Type B pancreatic cell (in vitro differentiated cells): Measurements from ENCODE around the gene DNMBP. TPM values are rescaled to one million over a fixed set of nuclear protein-coding genes. Genes with fewer than 3 reads are reported as not detected.
A peak's percentile ranks its signal among the peaks of the same experiment; 100 is the strongest.

ENCODE experiments used
- DNase-seq: peaks from one replicate; pipeline ENCODE4 v3.0.0; 2021; ENCODE audit warnings: mixed read lengths; ENCODE audit not compliant: unreplicated experiment; ENCODE audit errors: extremely low spot score
- H3K27ac Mint-ChIP-seq: 2 replicates; pipeline ENCODE4 v1.8.0; 2021; ENCODE audit warnings: mild to moderate bottlenecking, mixed read lengths
- H3K27me3 Mint-ChIP-seq: 2 replicates; pipeline ENCODE4 v1.8.0; 2021; ENCODE audit warnings: mixed read lengths
- H3K36me3 Mint-ChIP-seq: 2 replicates; pipeline ENCODE4 v1.8.0; 2021; ENCODE audit warnings: mixed read lengths
- H3K4me1 Mint-ChIP-seq: one replicate; pipeline ENCODE4 v1.8.0; 2021; ENCODE audit warnings: mixed read lengths; ENCODE audit not compliant: unreplicated experiment
- H3K4me3 Mint-ChIP-seq: 2 replicates; pipeline ENCODE4 v1.8.0; 2021; ENCODE audit warnings: mild to moderate bottlenecking, mixed read lengths
- H3K9me3 Mint-ChIP-seq: 2 replicates; pipeline ENCODE4 v1.8.0; 2021; ENCODE audit warnings: mixed read lengths
- total RNA-seq: library from RNA; stranded (reverse); gene quantifications from 2 replicates; pipeline ENCODE4 v1.2.1, GENCODE V29; 2021; ENCODE audit warnings: low replicate concordance
- TF ChIP-seq, protein P1 (sequence below): fragments of 200-600 bp; sonication (generic); conservative IDR thresholded peaks from 2 replicates; pipeline ENCODE4 v1.5.0; 2021; ENCODE audit warnings: antibody characterized with exemption, mild to moderate bottlenecking

The DNMBP gene
- total RNA-seq, 1 donor from 2014 or later, result 17.7 TPM

GRCh38 chr10:99850767-99851340 lies 158.9 kb downstream of the DNMBP start:
- Mint-ChIP-seq H3K4me1 (peaks cover 22% of the 10 kb centered on the region), H3K9me3 (no peaks in the 10 kb centered on the region), H3K27ac (peak overlapping the region; percentile 52), H3K27me3 (no peaks in the 10 kb centered on the region), H3K36me3 (no peaks in the 10 kb centered on the region), H3K4me3 (no peak overlapping the region)
- DNase-seq, result no peak
- TF ChIP-seq, protein P1, sequence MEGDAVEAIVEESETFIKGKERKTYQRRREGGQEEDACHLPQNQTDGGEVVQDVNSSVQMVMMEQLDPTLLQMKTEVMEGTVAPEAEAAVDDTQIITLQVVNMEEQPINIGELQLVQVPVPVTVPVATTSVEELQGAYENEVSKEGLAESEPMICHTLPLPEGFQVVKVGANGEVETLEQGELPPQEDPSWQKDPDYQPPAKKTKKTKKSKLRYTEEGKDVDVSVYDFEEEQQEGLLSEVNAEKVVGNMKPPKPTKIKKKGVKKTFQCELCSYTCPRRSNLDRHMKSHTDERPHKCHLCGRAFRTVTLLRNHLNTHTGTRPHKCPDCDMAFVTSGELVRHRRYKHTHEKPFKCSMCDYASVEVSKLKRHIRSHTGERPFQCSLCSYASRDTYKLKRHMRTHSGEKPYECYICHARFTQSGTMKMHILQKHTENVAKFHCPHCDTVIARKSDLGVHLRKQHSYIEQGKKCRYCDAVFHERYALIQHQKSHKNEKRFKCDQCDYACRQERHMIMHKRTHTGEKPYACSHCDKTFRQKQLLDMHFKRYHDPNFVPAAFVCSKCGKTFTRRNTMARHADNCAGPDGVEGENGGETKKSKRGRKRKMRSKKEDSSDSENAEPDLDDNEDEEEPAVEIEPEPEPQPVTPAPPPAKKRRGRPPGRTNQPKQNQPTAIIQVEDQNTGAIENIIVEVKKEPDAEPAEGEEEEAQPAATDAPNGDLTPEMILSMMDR, result no peak

GRCh38 chr10:99850021-99850766 lies 159.6 kb downstream of the DNMBP start:
- peaks cover 22% of the 10 kb centered on the region for H3K4me1 Mint-ChIP-seq
- no peak for DNase-seq
- H3K27ac Mint-ChIP-seq, result peak overlapping the region; percentile 17
- no peak overlapping the region for H3K4me3 Mint-ChIP-seq
- H3K36me3 Mint-ChIP-seq, result no peaks in the 10 kb centered on the region
- TF ChIP-seq, protein P1, result no peak
- no peaks in the 10 kb centered on the region for H3K9me3 Mint-ChIP-seq
- H3K27me3 Mint-ChIP-seq, result no peaks in the 10 kb centered on the region

DNA sequence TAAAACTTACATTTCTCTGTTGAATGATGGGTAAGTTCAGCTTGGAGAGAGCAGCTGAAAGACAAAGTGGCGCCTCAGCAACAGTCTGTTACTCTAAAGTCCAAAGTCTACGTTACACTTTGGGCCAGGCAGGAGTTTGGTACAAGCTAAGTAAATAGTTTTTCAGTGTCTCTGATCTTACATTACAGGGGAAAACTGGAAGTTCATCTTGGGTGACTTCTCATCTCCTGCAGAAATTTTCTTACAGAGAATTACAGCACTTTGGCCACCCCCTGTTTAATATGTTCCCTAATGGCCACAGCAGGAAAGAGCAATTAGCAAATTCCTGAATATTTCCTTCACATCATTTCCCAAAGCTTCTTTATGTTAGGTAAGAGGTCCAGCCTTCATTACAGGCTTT lies 160.2 kb downstream of the DNMBP start:
- DNase-seq, result no peak
- peak overlapping the region; percentile 17 for H3K27ac Mint-ChIP-seq
- no peak overlapping the region for H3K4me3 Mint-ChIP-seq
- H3K27me3 Mint-ChIP-seq, result no peaks in the 10 kb centered on the region
- peaks cover 18% of the 10 kb centered on the region for H3K4me1 Mint-ChIP-seq
- TF ChIP-seq, protein P1, result no peak
- no peaks in the 10 kb centered on the region for H3K36me3 Mint-ChIP-seq
- H3K9me3 Mint-ChIP-seq, result no peaks in the 10 kb centered on the region

GRCh38 chr10:99849057-99849456 lies 160.7 kb downstream of the DNMBP start:
- Mint-ChIP-seq H3K4me3 (no peak overlapping the region), H3K27me3 (no peaks in the 10 kb centered on the region), H3K4me1 (peaks cover 18% of the 10 kb centered on the region), H3K36me3 (no peaks in the 10 kb centered on the region), H3K27ac (no peak overlapping the region), H3K9me3 (no peaks in the 10 kb centered on the region)
- no peak for DNase-seq
- TF ChIP-seq, protein P1, result no peak

DNA sequence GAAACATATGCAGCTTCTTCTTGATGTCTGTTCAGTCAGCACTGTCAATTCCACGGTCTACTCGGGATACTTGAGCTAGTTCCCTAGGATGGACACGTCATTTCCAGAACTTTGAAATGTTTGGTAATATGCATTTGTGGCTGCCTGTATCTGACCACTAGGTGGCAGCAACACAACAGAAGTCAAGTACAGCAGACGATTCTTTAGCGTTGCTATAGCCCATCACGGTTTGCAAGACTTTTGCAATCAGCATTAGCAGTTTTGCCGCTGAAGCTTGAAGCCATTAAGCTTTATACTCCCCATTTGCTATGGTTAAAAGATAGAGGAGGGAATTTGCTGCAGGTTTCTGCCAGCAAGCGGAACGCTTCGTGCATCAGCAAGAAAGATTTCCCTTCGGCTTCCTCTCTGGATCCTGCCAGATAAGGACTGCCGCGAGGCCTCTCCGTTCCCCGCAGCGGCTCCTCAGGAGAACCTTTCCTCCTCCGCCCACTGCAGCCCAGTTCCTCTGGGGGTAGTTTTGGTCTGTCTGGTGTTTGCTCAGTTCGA lies 163.8 kb downstream of the DNMBP start:
- H3K27me3 Mint-ChIP-seq, result no peaks in the 10 kb centered on the region
- TF ChIP-seq, protein P1, result peak; percentile 98
- peak overlapping the region; percentile 76 for H3K4me3 Mint-ChIP-seq
- DNase-seq, result peak; percentile 77
- peak overlapping the region; percentile 54 for H3K27ac Mint-ChIP-seq
- H3K9me3 Mint-ChIP-seq, result no peaks in the 10 kb centered on the region
- peaks cover 15% of the 10 kb centered on the region for H3K4me1 Mint-ChIP-seq
- H3K36me3 Mint-ChIP-seq, result peaks cover 3% of the 10 kb centered on the region
